ENCODE data around the gene OSBPL6. TPM values are rescaled to one million over a fixed set of nuclear protein-coding genes. Genes with fewer than 3 reads are reported as not detected.

Gene OSBPL6
- total RNA-seq, 6 experiments from 2014 or later = 2.4 to 7.5 (median 3.3) TPM

- H3K36me3 Mint-ChIP-seq (ENCODE audit: low read depth) = peaks cover 22% of the 10 kb centered on the region
- no peaks in the 10 kb centered on the region for H3K27me3 Mint-ChIP-seq (ENCODE audit: insufficient read depth)
- H3K27ac Mint-ChIP-seq = peak overlapping the region; percentile 65
- peak overlapping the region; percentile 88 for H3K4me3 Mint-ChIP-seq
- peaks cover 34% of the 10 kb centered on the region for H3K4me1 Mint-ChIP-seq (ENCODE audit: low read depth)
- H3K9me3 Mint-ChIP-seq = no peaks in the 10 kb centered on the region
- no peak for DNase-seq
- TF ChIP-seq CTCF (IDR thresholded peaks at IDR 0.05) = no peak
These were observed 254.8 kb downstream of the OSBPL6 start for GRCh38 chr2:178448968-178449661.

GRCh38 chr2:178449700-178450523 is 255.6 kb downstream of the OSBPL6 start:
- Mint-ChIP-seq H3K36me3 (ENCODE audit: low read depth) (peaks cover 21% of the 10 kb centered on the region), H3K9me3 (no peaks in the 10 kb centered on the region), H3K27ac (peak overlapping the region; percentile 81), H3K27me3 (ENCODE audit: insufficient read depth) (no peaks in the 10 kb centered on the region), H3K4me3 (peak overlapping the region; percentile 88), H3K4me1 (ENCODE audit: low read depth) (peaks cover 34% of the 10 kb centered on the region)
- no peak for TF ChIP-seq CTCF (IDR thresholded peaks at IDR 0.05)
- no peak for DNase-seq

- Mint-ChIP-seq H3K27ac (peak overlapping the region; percentile 81), H3K4me3 (peak overlapping the region; percentile 88), H3K9me3 (no peaks in the 10 kb centered on the region), H3K36me3 (ENCODE audit: low read depth) (peaks cover 16% of the 10 kb centered on the region), H3K27me3 (ENCODE audit: insufficient read depth) (no peaks in the 10 kb centered on the region), H3K4me1 (ENCODE audit: low read depth) (peaks cover 34% of the 10 kb centered on the region)
- no peak for TF ChIP-seq CTCF (IDR thresholded peaks at IDR 0.05)
- peak; percentile 10 for DNase-seq
These were observed 256.1 kb downstream of the OSBPL6 start for GRCh38 chr2:178450524-178450773.

- peak within 1 kb of the TSS; percentile 97 for H3K27ac Mint-ChIP-seq
- peaks cover 34% of the 10 kb centered on the region for H3K4me1 Mint-ChIP-seq (ENCODE audit: low read depth)
- H3K4me3 Mint-ChIP-seq = peak within 1 kb of the TSS; percentile 88
- peaks cover 16% of the 10 kb centered on the region for H3K36me3 Mint-ChIP-seq (ENCODE audit: low read depth)
- no peaks in the 10 kb centered on the region for H3K27me3 Mint-ChIP-seq (ENCODE audit: insufficient read depth)
- peak; percentile 92 for DNase-seq
- peak; percentile 43; the same call in 1 of the 2 replicates for TF ChIP-seq CTCF (IDR thresholded peaks at IDR 0.05)
- H3K9me3 Mint-ChIP-seq = no peaks in the 10 kb centered on the region
These were observed 256.6 kb downstream of the OSBPL6 start, which contains the start of the genes PJVK and PRKRA for GRCh38 chr2:178450774-178451525. PJVK (plus strand) TSS chr2:178451378; CDS start chr2:178453410, 2,032 bp downstream. PRKRA (minus strand) TSS chr2:178451175; CDS start chr2:178451030, 145 bp downstream.

- peaks cover 34% of the 10 kb centered on the region for H3K4me1 Mint-ChIP-seq (ENCODE audit: low read depth)
- H3K36me3 Mint-ChIP-seq (ENCODE audit: low read depth) = peaks cover 11% of the 10 kb centered on the region
- no peak for DNase-seq
- H3K27ac Mint-ChIP-seq = no peak overlapping the region
- no peaks in the 10 kb centered on the region for H3K9me3 Mint-ChIP-seq
- H3K27me3 Mint-ChIP-seq (ENCODE audit: insufficient read depth) = no peaks in the 10 kb centered on the region
- TF ChIP-seq CTCF (IDR thresholded peaks at IDR 0.05) = no peak
- peak overlapping the region; percentile 41; the same call in 1 of the 2 replicates for H3K4me3 Mint-ChIP-seq
These were observed 258.0 kb downstream of the OSBPL6 start for GRCh38 chr2:178452334-178452733.
